Activated CD4-positive, alpha-beta T cell treated with anti-CD3 and anti-CD28 coated beads, Interleukin-10, Interleukin-2, amounts not matched to agents 100 ng/mL and 50 ng/mL, durations not matched to agents 16 hours and 8 hours (primary cell): ENCODE data around the gene OSBPL3.
A peak's percentile ranks its signal among the peaks of the same experiment; 100 is the strongest.

Source experiments
- DNase-seq: peaks from one replicate; pipeline ENCODE4 v3.0.0-alpha.2; 2020

The OSBPL3 gene

GRCh38 chr7:24756545-24757352, 223.2 kb downstream of the OSBPL3 start:
- peak; percentile 28 for DNase-seq

- DNase-seq, result peak; percentile 85
Measured at GRCh38 chr7:24755541-24756407, 224.2 kb downstream of the OSBPL3 start.

DNA sequence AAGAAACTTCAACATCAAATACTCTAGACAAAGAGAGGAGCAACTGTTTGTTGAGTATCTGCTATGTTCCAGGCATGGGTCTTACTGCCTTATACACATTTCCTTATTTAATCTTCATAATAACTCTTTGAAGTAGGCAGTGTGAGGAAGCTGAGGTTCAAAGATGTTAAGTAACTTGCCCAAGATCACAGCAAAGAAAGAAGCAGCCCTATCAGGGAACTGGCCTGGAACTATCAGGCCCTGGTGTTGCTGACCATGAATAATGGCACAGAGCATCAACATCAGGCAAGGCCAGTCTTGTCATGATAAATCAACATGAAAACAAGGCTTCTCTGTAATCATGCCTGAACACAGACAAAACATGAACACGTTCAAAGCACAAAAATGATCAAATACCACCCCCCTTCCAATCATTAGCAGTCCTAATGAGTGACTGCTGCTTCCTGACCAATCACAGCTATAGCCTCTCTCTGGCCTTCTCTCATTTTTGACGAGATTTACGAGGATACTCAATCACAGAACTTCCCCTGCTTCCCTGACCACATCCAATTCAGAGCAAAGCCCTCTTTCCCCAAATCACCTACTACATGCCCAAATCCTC, 225.0 kb downstream of the OSBPL3 start:
- no peak for DNase-seq

- DNase-seq, result no peak
Measured at GRCh38 chr7:24752073-24752800, 227.7 kb downstream of the OSBPL3 start.

DNA sequence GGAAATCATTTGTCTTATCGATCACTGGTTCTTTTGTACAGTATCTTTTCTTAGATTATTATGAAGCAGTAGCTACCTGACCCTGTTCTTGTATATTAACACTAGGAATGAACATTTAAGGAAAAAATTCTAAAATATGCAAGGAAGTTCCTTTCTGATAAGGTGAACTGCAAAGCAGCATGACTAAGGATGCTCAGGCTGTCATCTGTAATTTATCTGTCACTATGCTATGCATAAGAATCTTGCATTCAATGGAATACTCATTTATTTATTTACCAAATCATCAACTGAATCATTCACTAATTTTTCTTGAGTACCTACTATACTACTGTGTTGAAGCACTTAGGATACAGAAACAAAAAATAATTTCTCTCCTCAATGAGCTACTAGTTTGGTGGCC, 228.5 kb downstream of the OSBPL3 start:
- DNase-seq, result no peak

GRCh38 chr7:24750441-24751055, 229.4 kb downstream of the OSBPL3 start:
- DNase-seq, result no peak

DNA sequence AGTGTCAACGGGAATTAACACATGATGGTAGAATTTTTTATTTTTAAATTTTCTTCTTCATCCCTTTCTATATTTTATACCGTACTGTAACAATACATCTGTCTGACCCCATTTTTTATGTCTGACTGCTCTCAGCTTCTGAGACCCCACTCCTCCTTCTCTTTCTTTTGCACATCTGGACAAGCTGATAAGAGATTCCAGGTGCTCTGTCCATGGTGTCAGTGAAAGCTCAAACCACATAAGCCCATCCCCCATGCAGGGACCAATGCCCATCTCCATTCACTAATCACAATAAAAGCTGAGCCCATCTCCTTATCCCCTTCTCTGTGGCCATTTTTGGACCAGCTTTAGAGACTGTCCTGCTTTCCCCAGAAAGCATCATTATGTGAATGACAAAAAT, 231.5 kb downstream of the OSBPL3 start:
- no peak for DNase-seq
